ENCODE data around the gene RCSD1.

DNA sequence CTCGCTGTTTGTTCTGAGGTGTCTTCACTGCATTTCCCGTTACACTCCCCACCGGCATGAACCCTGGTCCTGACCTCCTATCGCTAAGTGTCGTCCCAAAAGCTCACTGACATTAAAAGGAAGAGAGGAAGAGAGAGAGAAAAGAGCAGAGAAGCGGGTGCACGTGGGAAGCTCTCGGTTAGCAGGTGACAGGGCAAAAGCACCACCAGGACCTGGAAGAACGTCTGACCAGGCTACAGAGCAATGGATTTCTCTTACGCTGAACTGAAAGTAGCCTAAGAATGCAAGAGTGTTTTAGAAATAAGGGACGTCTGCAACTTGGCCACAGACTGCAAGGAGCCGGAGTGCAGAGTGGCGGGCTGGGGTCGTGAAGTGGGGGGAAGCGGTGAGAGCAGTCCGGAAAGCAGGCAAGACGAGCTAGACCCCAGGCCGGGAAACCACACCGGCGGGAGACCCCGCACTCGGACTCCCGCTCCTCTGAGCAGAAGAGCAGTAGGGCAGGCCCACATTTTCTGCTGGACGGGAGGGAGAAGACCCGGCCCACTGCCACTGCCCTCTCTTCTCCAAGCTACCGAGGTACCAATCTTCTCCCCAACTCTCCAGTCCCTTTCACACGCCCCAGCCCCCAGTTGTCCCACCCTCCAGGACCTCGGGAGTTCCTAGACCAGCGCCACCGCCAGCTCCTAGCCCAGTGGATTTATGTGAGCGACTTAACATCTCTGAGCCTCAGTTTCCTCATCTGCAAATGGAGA lies 83.5 kb downstream of the RCSD1 start:
- TF ChIP-seq, protein P1, sequence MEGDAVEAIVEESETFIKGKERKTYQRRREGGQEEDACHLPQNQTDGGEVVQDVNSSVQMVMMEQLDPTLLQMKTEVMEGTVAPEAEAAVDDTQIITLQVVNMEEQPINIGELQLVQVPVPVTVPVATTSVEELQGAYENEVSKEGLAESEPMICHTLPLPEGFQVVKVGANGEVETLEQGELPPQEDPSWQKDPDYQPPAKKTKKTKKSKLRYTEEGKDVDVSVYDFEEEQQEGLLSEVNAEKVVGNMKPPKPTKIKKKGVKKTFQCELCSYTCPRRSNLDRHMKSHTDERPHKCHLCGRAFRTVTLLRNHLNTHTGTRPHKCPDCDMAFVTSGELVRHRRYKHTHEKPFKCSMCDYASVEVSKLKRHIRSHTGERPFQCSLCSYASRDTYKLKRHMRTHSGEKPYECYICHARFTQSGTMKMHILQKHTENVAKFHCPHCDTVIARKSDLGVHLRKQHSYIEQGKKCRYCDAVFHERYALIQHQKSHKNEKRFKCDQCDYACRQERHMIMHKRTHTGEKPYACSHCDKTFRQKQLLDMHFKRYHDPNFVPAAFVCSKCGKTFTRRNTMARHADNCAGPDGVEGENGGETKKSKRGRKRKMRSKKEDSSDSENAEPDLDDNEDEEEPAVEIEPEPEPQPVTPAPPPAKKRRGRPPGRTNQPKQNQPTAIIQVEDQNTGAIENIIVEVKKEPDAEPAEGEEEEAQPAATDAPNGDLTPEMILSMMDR (IDR thresholded peaks at IDR 0.05; ENCODE audit: borderline replicate concordance, extremely low read depth, low read length, poor library complexity, severe bottlenecking) = no peak
- TF ChIP-seq EZH2 (IDR thresholded peaks at IDR 0.05; ENCODE audit: borderline replicate concordance, low read depth, low read length, severe bottlenecking) = no peak
